Forelimb muscle (tissue), 1 donor: ENCODE data around the gene TRAPPC2L. TPM values are rescaled to one million over a fixed set of nuclear protein-coding genes. Genes with fewer than 3 reads are reported as not detected.
"Not testable (repeated sequence)": the region's sequence is repeated elsewhere in the genome, so short reads cannot be mapped to it uniquely, and the experiment has no call there.

Experiments used
- DNase-seq: peaks from one replicate; pipeline ENCODE4 v3.0.0-alpha.2; 2013; ENCODE audit warnings: low read depth
- polyA plus RNA-seq: library from polyadenylated mRNA; unstranded; fragments of 120-200 nt; gene quantifications from one replicate; pipeline ENCODE4 v1.2.1, GENCODE V29; 2013; ENCODE audit not compliant: insufficient read length

Gene TRAPPC2L
- polyA plus RNA-seq, 1 donor, result 52.2 TPM

DNA sequence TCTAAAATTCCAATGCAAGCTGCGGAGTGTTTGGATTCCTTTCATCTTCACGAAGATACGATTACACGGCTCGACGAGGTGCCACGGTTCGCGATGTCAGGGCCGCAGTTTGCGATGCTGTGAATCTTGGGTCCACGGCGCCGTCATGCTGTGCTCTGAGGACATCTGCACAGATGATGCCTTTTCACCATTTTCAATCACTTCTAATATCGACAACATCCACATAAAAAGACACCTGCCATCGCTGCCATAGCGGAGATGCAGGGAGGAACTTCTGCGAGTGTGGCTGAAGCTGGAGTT, 38.4 kb upstream of the TRAPPC2L start:
- no peak for DNase-seq

GRCh38 chr16:88819126-88819525, 37.8 kb upstream of the TRAPPC2L start:
- no peak for DNase-seq

- no peak for DNase-seq
These were observed 36.4 kb upstream of the TRAPPC2L start for GRCh38 chr16:88820385-88821025.

GRCh38 chr16:88821168-88821850, 35.6 kb upstream of the TRAPPC2L start:
- no peak for DNase-seq

DNA sequence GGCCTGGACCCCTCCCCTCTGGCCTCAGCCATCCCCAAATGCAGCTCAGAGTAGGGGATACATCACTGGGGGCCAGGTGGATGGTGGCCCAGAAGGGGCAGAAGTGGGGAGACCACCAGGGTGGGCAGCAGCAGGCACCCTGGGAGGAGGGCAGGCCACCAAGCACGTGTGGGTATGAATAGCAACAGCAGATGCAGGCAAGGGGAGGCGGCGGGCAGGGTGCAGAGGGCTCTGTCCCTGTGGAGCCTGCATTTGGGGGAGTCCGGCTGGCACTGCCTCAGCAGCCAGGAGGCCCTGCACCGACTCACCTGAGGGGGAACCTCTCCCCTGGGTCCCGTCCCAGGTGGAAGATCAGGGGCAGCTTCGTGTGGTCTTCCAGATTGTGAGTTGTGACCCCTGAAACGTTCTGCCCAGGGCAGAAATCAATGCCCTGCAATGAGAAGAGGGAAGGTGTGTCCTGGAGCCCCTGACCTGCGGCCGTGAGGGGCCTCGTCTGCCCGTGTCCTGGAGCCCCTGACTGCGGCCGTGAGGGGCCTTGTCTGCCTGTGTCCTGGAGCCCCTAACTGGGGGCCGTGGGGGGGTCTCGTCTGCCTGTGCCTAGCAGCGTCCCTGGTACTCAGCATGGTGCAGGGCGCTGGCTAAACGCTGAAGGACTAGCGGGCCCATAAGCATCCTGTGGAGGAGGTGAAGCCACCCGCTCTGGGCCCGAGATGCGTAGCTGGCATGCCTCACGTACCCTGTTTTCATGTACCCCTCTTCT, 34.5 kb upstream of the TRAPPC2L start:
- DNase-seq, result no peak

- not testable (repeated sequence) for DNase-seq
These were observed 33.3 kb upstream of the TRAPPC2L start for GRCh38 chr16:88823646-88824045.

DNA sequence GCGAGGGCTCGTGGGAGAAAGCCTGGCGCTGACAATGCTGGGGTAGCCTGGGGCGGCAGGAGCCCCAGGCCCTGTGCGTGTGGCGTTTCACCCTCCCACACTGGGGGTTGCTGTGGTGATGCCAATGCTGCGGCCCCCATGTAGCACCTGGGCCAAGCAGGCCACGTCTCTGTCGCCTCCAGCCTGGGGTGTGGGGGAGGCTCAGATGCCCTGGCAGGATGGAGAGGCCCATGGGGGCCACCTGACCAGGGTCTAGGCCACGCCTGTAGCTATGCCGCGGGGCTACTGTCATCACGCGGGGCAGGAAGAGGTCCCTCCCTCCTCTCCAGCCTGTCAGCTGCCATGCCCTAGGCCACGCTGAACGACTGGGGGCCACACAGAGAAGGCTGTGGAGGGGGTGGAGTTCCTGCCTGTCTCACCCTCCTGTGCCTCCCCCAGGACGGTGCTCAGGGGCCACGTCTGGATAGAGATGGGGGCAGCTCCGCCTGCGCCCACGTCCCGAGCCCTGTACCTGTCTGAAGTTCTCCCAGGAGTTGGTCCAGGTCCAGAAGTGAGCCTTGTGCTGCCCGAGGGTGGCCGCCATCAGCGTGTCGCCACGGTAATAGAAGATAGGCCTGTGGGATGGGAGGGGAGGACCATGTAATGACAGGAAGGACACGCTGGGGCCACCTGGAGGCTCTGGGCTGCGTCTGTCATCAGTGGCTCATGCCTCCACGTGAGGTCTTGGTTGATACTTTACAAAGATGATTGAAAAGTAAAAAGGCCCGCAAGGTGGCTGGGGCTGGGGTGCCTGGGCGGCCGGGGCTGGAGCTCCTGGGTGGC, 32.5 kb upstream of the TRAPPC2L start:
- no peak for DNase-seq

DNA sequence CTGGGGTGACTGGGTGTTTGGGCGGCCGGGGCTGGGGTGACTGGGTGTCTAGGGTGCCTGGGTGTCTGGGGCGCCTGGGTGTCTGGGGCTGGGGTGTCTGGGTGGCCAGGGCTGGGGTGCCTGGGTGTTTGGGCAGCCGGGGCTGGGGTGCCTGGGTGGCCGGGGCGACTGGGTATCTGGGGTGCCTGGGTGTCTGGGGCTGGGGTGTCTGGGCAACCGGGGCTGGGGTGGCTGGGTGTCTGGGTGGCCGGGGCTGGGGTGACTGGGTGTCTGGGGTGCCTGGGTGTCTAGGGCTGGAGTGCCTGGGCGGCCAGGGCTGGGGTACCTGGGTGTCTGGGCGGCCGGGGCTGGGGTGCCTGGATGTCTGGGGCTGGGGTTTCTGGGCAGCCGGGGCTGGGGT, 31.8 kb upstream of the TRAPPC2L start:
- DNase-seq, result no peak

- no peak for DNase-seq
These were observed 30.7 kb upstream of the TRAPPC2L start for GRCh38 chr16:88826070-88826840.

GRCh38 chr16:88827727-88828126, 29.2 kb upstream of the TRAPPC2L start:
- no peak for DNase-seq

DNA sequence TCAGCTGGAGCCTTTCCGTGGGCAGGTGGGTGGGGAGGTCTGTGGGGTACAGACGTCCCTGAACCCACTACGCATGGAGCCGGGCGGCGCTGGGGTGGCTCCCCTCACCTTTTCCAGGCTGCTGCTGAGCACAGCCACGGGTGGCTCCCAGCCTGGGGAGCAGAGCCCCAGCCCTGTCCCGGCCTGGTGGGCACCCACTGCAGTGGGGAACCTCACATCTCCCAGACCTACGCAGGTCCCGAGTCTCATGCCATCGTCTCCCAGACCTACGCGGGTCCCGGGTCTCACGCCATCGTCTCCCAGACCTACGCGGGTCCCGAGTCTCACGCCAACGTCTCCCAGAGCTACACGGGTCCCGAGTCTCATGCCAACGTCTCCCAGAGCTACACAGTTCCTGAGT, 28.2 kb upstream of the TRAPPC2L start:
- no peak for DNase-seq

DNA sequence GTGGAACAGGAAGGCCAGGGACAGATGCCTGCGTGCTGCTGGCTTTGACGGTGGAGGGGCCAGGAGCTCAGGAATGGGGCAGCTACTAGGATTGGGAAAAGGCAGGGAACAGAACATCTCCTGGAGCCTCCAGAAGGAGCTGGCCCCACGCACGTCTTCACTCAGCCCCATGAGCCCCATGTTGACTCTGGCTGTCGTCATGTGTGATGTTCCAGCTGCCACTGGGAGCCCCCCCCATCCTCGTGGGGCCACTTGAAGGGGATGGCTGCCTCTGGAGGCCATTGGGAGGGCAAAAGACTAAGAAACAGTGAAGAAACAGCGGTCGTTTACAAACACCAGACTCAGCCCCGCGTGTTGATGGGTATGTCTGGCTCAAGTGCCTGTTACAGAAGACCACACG, 26.7 kb upstream of the TRAPPC2L start:
- DNase-seq, result no peak

- no peak for DNase-seq
These were observed 26.1 kb upstream of the TRAPPC2L start for GRCh38 chr16:88830783-88831182.

- no peak for DNase-seq
These were observed 25.1 kb upstream of the TRAPPC2L start for GRCh38 chr16:88831838-88832237.

DNA sequence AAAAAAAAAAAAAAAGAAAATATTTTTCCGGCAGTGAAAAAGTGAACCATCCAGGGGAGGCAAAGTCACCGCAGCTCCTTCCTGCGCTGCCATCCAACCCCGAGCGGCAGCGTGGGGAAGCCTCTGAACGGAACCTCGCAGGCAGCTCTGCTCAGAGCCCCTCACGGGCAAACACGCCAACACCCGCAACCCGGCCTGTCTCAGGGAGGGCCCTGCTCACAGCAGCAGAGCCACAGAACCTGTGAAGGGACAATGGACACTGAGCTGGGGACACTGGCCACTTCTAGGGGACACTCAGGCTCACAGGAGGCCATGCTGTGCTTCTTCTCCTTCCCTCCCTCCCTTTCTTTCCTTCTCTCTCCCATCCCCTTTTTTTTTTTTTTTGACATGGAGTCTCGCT, 23.8 kb upstream of the TRAPPC2L start:
- DNase-seq, result no peak

DNA sequence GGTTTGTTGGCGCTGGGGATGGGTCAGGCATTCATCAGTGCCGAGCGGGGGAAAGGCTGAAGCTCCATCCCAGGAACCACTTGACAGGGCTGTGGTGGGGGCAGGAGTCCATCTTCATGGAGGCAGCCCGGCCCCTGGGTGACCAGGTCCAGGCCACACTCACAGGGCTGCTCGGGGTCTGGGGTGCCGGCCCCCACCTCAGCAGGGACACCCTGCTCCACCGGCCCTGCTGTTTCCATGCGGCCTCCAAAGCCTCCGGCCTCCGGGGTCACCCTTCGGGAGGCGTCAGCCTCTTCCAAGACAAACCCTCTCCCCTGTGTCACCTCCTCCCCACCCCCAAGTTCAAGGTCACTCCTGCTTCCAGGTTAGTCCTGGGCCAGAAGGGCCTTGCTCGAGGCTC, 22.3 kb upstream of the TRAPPC2L start:
- DNase-seq, result no peak

DNA sequence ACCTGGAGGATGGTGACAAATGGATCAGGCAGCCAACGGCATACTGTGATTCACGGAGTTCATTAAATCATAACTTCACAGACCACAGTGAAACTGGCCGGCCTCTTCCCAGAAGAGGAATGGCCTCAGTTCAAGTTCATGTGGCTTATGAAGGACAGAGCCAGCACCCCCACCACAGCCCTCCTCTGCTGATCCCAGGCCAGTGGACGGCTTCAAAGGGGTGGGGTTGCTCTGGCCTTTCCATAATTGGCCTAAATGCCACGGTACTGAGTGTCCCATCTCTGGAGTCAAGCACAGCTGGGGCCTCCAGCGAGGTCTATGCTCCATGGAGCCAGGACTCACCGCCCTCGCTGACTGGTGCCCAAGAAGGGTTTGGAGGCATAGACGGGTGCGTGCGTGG, 21.5 kb upstream of the TRAPPC2L start:
- no peak for DNase-seq

DNA sequence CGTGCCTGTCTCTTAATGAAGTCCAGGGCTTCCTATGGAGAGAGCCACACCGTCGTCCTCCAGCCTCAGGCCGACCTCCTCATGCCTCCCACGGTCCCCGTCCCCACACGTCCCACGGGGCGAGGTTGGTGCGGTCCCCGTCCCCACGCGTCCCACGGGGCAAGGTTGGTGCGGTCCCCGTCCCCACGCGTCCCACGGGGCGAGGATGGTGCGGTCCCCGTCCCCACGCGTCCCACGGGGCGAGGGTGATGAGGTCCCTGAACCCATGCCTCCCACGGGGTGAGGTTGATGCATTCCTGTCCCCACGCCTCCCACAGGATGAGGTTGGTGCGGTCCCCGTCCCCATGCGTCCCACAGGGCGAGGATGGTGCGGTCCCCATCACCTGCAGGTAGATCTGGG, 21.1 kb upstream of the TRAPPC2L start:
- no peak for DNase-seq

GRCh38 chr16:88836791-88837190, 20.1 kb upstream of the TRAPPC2L start:
- DNase-seq, result no peak

DNA sequence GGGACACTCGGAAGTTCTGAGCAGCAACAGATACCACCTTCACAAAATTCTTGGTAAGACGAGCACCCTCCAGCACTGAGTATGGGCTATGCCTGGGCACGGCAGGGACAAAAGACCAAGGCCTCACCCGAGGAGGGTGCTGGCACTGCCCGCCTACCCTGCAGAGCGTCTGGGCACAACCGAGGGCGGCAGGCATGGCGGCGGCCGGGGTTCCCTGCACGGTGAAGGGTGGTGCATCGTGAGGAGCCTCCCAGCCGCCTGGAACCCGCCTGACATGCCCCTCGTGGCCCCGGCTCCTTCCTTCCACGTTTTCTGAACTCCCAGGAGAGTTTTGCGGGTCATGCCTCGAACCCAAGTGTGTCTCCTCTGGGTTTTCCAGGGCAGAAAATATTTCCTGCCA, 19.1 kb upstream of the TRAPPC2L start:
- no peak for DNase-seq

- DNase-seq, result no peak
These were observed 18.4 kb upstream of the TRAPPC2L start for GRCh38 chr16:88838566-88838965.
